WTC11 (cell line): ENCODE measurements around the gene MYO9A. TPM values are rescaled to one million over a fixed set of nuclear protein-coding genes. Genes with fewer than 3 reads are reported as not detected.

Source experiments
- ATAC-seq: fragments of 200-7000 bp; cut with Tn5 transposase; 2 replicates; pipeline ENCODE4 v1.10.0; 2021; ENCODE audit warnings: mild to moderate bottlenecking, moderate library complexity
- CTCF ChIA-PET: fragments of 300-600 bp; sonication (Branson Sonifier 250); formaldehyde crosslinking; loops from one replicate; lab custom pipeline; 2021; ENCODE audit warnings: antibody characterized with exemption; lab: Charles Lee
- POLR2A ChIA-PET: fragments of 350-600 bp; sonication (Branson Sonifier 250); formaldehyde crosslinking; loops from one replicate; lab custom pipeline; 2021; ENCODE audit warnings: antibody characterized with exemption; lab: Charles Lee
- DNase-seq: peaks from one replicate; pipeline ENCODE4 v3.0.0; 2021; ENCODE audit warnings: low spot score
- H3K27ac Mint-ChIP-seq: 2 replicates; pipeline ENCODE4 v1.8.0; 2021; ENCODE audit warnings: mixed read lengths
- H3K27me3 Mint-ChIP-seq: 2 replicates; pipeline ENCODE4 v1.8.0; 2021; ENCODE audit warnings: low read depth, mild to moderate bottlenecking, moderate library complexity, mixed read lengths
- H3K36me3 Mint-ChIP-seq: 2 replicates; pipeline ENCODE4 v1.8.0; 2021; ENCODE audit warnings: mixed read lengths
- H3K4me1 Mint-ChIP-seq: 2 replicates; pipeline ENCODE4 v1.8.0; 2022; ENCODE audit warnings: mixed read lengths
- H3K4me3 Mint-ChIP-seq: 2 replicates; pipeline ENCODE4 v1.8.0; 2021; ENCODE audit warnings: mild to moderate bottlenecking, moderate library complexity, mixed read lengths
- H3K9me3 Mint-ChIP-seq: 2 replicates; pipeline ENCODE4 v1.8.0; 2021; ENCODE audit warnings: mixed read lengths
- FOXJ3 ChIP-seq: sonication (generic); formaldehyde crosslinking; IDR thresholded peaks from 2 replicates; pipeline ENCODE4 v1.9.0; 2021; ENCODE audit warnings: missing genetic modification reagents, mild to moderate bottlenecking, borderline replicate concordance
- FOXP4 ChIP-seq: sonication (generic); formaldehyde crosslinking; IDR thresholded peaks from 2 replicates; pipeline ENCODE4 v1.8.0; 2022; ENCODE audit warnings: mild to moderate bottlenecking, missing genetic modification reagents
- HMGA2 ChIP-seq: fragments of 250-450 bp; sonication (Bioruptor Pico); IDR thresholded peaks from 2 replicates; pipeline ENCODE4 v1.4.0; 2021; ENCODE audit warnings: mild to moderate bottlenecking, moderate library complexity
- MYBL2 ChIP-seq: sonication (generic); formaldehyde crosslinking; IDR thresholded peaks from 2 replicates; pipeline ENCODE4 v1.8.1; 2023; ENCODE audit warnings: mild to moderate bottlenecking, moderate library complexity, missing genetic modification reagents
- NFYB ChIP-seq: sonication (generic); formaldehyde crosslinking; conservative IDR thresholded peaks from 2 replicates; pipeline ENCODE4 v1.8.0; 2022; ENCODE audit warnings: low read depth, missing genetic modification reagents
- OVOL2 ChIP-seq: fragments of 250-450 bp; sonication (Bioruptor Pico); IDR thresholded peaks from 2 replicates; pipeline ENCODE4 v1.9.0; 2021; ENCODE audit warnings: mild to moderate bottlenecking, borderline replicate concordance
- PRDM15 ChIP-seq: sonication (generic); formaldehyde crosslinking; IDR thresholded peaks from 2 replicates; pipeline ENCODE4 v1.8.0; 2022; ENCODE audit warnings: missing genetic modification reagents
- PRRX2 ChIP-seq: fragments of 250-450 bp; sonication (Bioruptor Pico); IDR thresholded peaks from 2 replicates; pipeline ENCODE4 v1.8.0; 2021; ENCODE audit warnings: mild to moderate bottlenecking
- RELA ChIP-seq: sonication (generic); formaldehyde crosslinking; IDR thresholded peaks from 2 replicates; pipeline ENCODE4 v1.8.1; 2022; ENCODE audit warnings: missing genetic modification reagents, mild to moderate bottlenecking, borderline replicate concordance
- SMAD3 ChIP-seq: sonication (generic); formaldehyde crosslinking; IDR thresholded peaks from 2 replicates; pipeline ENCODE4 v1.8.0; 2022; ENCODE audit warnings: missing genetic modification reagents, mild to moderate bottlenecking, borderline replicate concordance
- SMAD4 ChIP-seq: sonication (generic); formaldehyde crosslinking; IDR thresholded peaks from 2 replicates; pipeline ENCODE4 v1.8.0; 2022; ENCODE audit warnings: mild to moderate bottlenecking, missing genetic modification reagents
- STAT6 ChIP-seq: sonication (generic); formaldehyde crosslinking; conservative IDR thresholded peaks from 2 replicates; pipeline ENCODE4 v1.8.1; 2023; ENCODE audit warnings: mild to moderate bottlenecking, low read depth, missing genetic modification reagents, moderate library complexity
- TCF7 ChIP-seq: sonication (generic); formaldehyde crosslinking; IDR thresholded peaks from 2 replicates; pipeline ENCODE4 v1.8.0; 2022; ENCODE audit warnings: mild to moderate bottlenecking, low read depth, missing genetic modification reagents, moderate library complexity
- TEAD4 ChIP-seq: sonication (generic); formaldehyde crosslinking; IDR thresholded peaks from 2 replicates; pipeline ENCODE4 v1.8.0; 2022; ENCODE audit warnings: mild to moderate bottlenecking, missing genetic modification reagents
- ZNF121 ChIP-seq: sonication (generic); formaldehyde crosslinking; IDR thresholded peaks from 2 replicates; pipeline ENCODE4 v1.8.0; 2023; ENCODE audit warnings: missing genetic modification reagents
- ZNF263 ChIP-seq: sonication (generic); formaldehyde crosslinking; IDR thresholded peaks from 2 replicates; pipeline ENCODE4 v1.8.1; 2022; ENCODE audit warnings: low read depth, mild to moderate bottlenecking, moderate library complexity, missing genetic modification reagents
- ZNF281 ChIP-seq: sonication (generic); formaldehyde crosslinking; IDR thresholded peaks from 2 replicates; pipeline ENCODE4 v1.8.0; 2023; ENCODE audit warnings: mild to moderate bottlenecking, missing genetic modification reagents
- ZNF671 ChIP-seq: fragments of 250-450 bp; sonication (Bioruptor Pico); IDR thresholded peaks from 2 replicates; pipeline ENCODE4 v1.8.0; 2021; ENCODE audit warnings: mild to moderate bottlenecking
- total RNA-seq: library from RNA; stranded (reverse); gene quantifications from 3 replicates; pipeline ENCODE4 v1.2.3, GENCODE V29; 2021
- TF ChIP-seq, protein P1 (sequence below): sonication (generic); formaldehyde crosslinking; IDR thresholded peaks from 2 replicates; pipeline ENCODE4 v1.8.1; 2023; ENCODE audit warnings: mild to moderate bottlenecking, missing genetic modification reagents
- TF ChIP-seq, protein P2 (sequence below): sonication (generic); formaldehyde crosslinking; IDR thresholded peaks from 2 replicates; pipeline ENCODE4 v1.8.0; 2022; ENCODE audit warnings: mild to moderate bottlenecking, missing genetic modification reagents

MYO9A gene
- total RNA-seq, 1 experiment from 2014 or later = 23.5 TPM

- TF ChIP-seq STAT6 = no peak
- TF ChIP-seq TEAD4 (CRISPR knock-in tag) = no peak
- no peak for TF ChIP-seq SMAD4 (CRISPR knock-in tag)
- no peak for TF ChIP-seq RELA (CRISPR knock-in tag)
- TF ChIP-seq OVOL2 = no peak
- TF ChIP-seq TCF7 = no peak
- TF ChIP-seq FOXP4 (CRISPR knock-in tag) = no peak
- TF ChIP-seq FOXJ3 (CRISPR knock-in tag) = no peak
These were observed 75.1 kb downstream of the MYO9A start (continued) for GRCh38 chr15:72042865-72043264.

GRCh38 chr15:72042054-72042453 is 75.9 kb downstream of the MYO9A start:
- ATAC-seq (no peak), DNase-seq (no peak)
- H3K4me3 Mint-ChIP-seq = no peak overlapping the region
- no peak overlapping the region for H3K27ac Mint-ChIP-seq
- peaks cover 8% of the 10 kb centered on the region for H3K4me1 Mint-ChIP-seq
- H3K36me3 Mint-ChIP-seq = peaks cover 12% of the 10 kb centered on the region
- ChIA-PET POLR2A (interaction anchor here (0.7 kb wide), 1 partner anchor 764 kb away, joined by 4 read pairs; no protein-coding TSS in a partner anchor), CTCF (interaction anchor here (1.0 to 1.2 kb wide), 2 partner anchors 114 kb away, joined by 3 read pairs; no protein-coding TSS in a partner anchor)
- H3K9me3 Mint-ChIP-seq = peaks cover 14% of the 10 kb centered on the region
- no peaks in the 10 kb centered on the region for H3K27me3 Mint-ChIP-seq
- TF ChIP-seq SMAD4 (CRISPR knock-in tag) = no peak
- TF ChIP-seq, protein P1, sequence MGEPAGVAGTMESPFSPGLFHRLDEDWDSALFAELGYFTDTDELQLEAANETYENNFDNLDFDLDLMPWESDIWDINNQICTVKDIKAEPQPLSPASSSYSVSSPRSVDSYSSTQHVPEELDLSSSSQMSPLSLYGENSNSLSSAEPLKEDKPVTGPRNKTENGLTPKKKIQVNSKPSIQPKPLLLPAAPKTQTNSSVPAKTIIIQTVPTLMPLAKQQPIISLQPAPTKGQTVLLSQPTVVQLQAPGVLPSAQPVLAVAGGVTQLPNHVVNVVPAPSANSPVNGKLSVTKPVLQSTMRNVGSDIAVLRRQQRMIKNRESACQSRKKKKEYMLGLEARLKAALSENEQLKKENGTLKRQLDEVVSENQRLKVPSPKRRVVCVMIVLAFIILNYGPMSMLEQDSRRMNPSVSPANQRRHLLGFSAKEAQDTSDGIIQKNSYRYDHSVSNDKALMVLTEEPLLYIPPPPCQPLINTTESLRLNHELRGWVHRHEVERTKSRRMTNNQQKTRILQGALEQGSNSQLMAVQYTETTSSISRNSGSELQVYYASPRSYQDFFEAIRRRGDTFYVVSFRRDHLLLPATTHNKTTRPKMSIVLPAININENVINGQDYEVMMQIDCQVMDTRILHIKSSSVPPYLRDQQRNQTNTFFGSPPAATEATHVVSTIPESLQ = no peak
- TF ChIP-seq PRRX2 = no peak
- TF ChIP-seq ZNF671 (CRISPR knock-in tag) = no peak
- no peak for TF ChIP-seq NFYB (CRISPR knock-in tag)
- TF ChIP-seq PRDM15 (CRISPR knock-in tag) = no peak
- TF ChIP-seq ZNF121 (CRISPR knock-in tag) = no peak
- TF ChIP-seq SMAD3 (CRISPR knock-in tag) = no peak
- TF ChIP-seq, protein P2, sequence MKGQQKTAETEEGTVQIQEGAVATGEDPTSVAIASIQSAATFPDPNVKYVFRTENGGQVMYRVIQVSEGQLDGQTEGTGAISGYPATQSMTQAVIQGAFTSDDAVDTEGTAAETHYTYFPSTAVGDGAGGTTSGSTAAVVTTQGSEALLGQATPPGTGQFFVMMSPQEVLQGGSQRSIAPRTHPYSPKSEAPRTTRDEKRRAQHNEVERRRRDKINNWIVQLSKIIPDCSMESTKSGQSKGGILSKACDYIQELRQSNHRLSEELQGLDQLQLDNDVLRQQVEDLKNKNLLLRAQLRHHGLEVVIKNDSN (CRISPR knock-in tag) = no peak
- no peak for TF ChIP-seq ZNF281
- no peak for TF ChIP-seq ZNF263 (CRISPR knock-in tag)
- no peak for TF ChIP-seq MYBL2 (CRISPR knock-in tag)
- no peak for TF ChIP-seq HMGA2 (CRISPR knock-in tag)
- no peak for TF ChIP-seq STAT6
